ENCODE measurements around the gene TNFSF15.

The TNFSF15 gene

DNA sequence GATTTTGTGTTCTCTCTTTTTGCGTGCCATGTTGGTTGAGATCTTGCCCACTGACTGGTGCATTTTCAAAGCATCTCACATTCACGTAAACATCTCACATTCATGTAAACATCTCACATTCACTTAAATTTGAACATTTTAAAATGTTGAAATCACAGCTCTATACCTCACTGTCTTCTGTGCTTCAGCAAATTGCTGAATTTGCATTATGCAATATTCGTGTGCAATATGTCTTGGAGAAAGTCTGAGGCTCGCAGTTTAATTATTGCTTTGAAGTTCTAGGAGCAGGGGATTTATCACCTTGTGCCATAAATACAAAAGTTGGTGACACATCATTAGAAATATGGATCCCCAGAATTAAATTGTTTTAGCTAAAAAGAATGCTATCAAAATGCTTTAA is 42.6 kb downstream of the TNFSF15 start:
- TF ChIP-seq, protein P1, sequence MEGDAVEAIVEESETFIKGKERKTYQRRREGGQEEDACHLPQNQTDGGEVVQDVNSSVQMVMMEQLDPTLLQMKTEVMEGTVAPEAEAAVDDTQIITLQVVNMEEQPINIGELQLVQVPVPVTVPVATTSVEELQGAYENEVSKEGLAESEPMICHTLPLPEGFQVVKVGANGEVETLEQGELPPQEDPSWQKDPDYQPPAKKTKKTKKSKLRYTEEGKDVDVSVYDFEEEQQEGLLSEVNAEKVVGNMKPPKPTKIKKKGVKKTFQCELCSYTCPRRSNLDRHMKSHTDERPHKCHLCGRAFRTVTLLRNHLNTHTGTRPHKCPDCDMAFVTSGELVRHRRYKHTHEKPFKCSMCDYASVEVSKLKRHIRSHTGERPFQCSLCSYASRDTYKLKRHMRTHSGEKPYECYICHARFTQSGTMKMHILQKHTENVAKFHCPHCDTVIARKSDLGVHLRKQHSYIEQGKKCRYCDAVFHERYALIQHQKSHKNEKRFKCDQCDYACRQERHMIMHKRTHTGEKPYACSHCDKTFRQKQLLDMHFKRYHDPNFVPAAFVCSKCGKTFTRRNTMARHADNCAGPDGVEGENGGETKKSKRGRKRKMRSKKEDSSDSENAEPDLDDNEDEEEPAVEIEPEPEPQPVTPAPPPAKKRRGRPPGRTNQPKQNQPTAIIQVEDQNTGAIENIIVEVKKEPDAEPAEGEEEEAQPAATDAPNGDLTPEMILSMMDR (IDR thresholded peaks at IDR 0.05; ENCODE audit: insufficient read depth, low read length, poor library complexity, severe bottlenecking): no peak
- TF ChIP-seq EZH2phosphoT487 (conservative IDR thresholded peaks at IDR 0.05; ENCODE audit: low read length): no peak
- H3K4me3 ChIP-seq (ENCODE audit: insufficient read depth, low read length, poor library complexity, severe bottlenecking): no peak overlapping the region
- no peaks in the 10 kb centered on the region for H3F3A ChIP-seq (ENCODE audit: insufficient read depth)
- no peak overlapping the region for H3K27ac ChIP-seq (ENCODE audit: low read depth, low read length)
- no peaks in the 10 kb centered on the region for H3K79me2 ChIP-seq (ENCODE audit: insufficient read depth, low read length)
- H3K9me3 ChIP-seq (ENCODE audit: insufficient read depth, low read length): no peaks in the 10 kb centered on the region
- H3K27me3 ChIP-seq (ENCODE audit: low read length): no peaks in the 10 kb centered on the region
- no peaks in the 10 kb centered on the region for H3K36me3 ChIP-seq (ENCODE audit: low read length)
- no peaks in the 10 kb centered on the region for H4K20me1 ChIP-seq (ENCODE audit: low read depth, low read length)
- no peak overlapping the region for H3K9ac ChIP-seq (ENCODE audit: low read length)
- no peaks in the 10 kb centered on the region for H3K9me2 ChIP-seq (replicated peaks; ENCODE audit: insufficient read depth, low read length)
- no peak overlapping the region for H3K4me2 ChIP-seq (ENCODE audit: low read depth, low read length, poor library complexity, severe bottlenecking)
- no peak overlapping the region for H2AFZ ChIP-seq (ENCODE audit: low read depth, low read length, severe bottlenecking)

- TF ChIP-seq, protein P1 (IDR thresholded peaks at IDR 0.05; ENCODE audit: insufficient read depth, low read length, poor library complexity, severe bottlenecking): no peak
- TF ChIP-seq EZH2phosphoT487 (conservative IDR thresholded peaks at IDR 0.05; ENCODE audit: low read length): no peak
- H2AFZ ChIP-seq (ENCODE audit: low read depth, low read length, severe bottlenecking): no peak overlapping the region
- no peaks in the 10 kb centered on the region for H3K79me2 ChIP-seq (ENCODE audit: insufficient read depth, low read length)
- H3K9me2 ChIP-seq (replicated peaks; ENCODE audit: insufficient read depth, low read length): no peaks in the 10 kb centered on the region
- no peak overlapping the region for H3K27ac ChIP-seq (ENCODE audit: low read depth, low read length)
- H3K9ac ChIP-seq (ENCODE audit: low read length): no peak overlapping the region
- no peaks in the 10 kb centered on the region for H3K9me3 ChIP-seq (ENCODE audit: insufficient read depth, low read length)
- no peaks in the 10 kb centered on the region for H3K27me3 ChIP-seq (ENCODE audit: low read length)
- no peak overlapping the region for H3K4me2 ChIP-seq (ENCODE audit: low read depth, low read length, poor library complexity, severe bottlenecking)
- no peak overlapping the region for H3K4me3 ChIP-seq (ENCODE audit: insufficient read depth, low read length, poor library complexity, severe bottlenecking)
- no peaks in the 10 kb centered on the region for H3F3A ChIP-seq (ENCODE audit: insufficient read depth)
- H3K36me3 ChIP-seq (ENCODE audit: low read length): no peaks in the 10 kb centered on the region
- no peaks in the 10 kb centered on the region for H4K20me1 ChIP-seq (ENCODE audit: low read depth, low read length)
These were observed 44.3 kb downstream of the TNFSF15 start for GRCh38 chr9:114761523-114761922.

GRCh38 chr9:114759512-114760341 is 46.1 kb downstream of the TNFSF15 start:
- no peaks in the 10 kb centered on the region for H4K20me1 ChIP-seq (ENCODE audit: low read depth, low read length)
- H3K36me3 ChIP-seq (ENCODE audit: low read length): no peaks in the 10 kb centered on the region
- no peak overlapping the region for H3K27ac ChIP-seq (ENCODE audit: low read depth, low read length)
- H3K4me3 ChIP-seq (ENCODE audit: insufficient read depth, low read length, poor library complexity, severe bottlenecking): no peak overlapping the region
- H3K79me2 ChIP-seq (ENCODE audit: insufficient read depth, low read length): no peaks in the 10 kb centered on the region
- no peaks in the 10 kb centered on the region for H3K27me3 ChIP-seq (ENCODE audit: low read length)
- H3K9me3 ChIP-seq (ENCODE audit: insufficient read depth, low read length): no peaks in the 10 kb centered on the region
- H3K9me2 ChIP-seq (replicated peaks; ENCODE audit: insufficient read depth, low read length): no peaks in the 10 kb centered on the region
- no peaks in the 10 kb centered on the region for H3F3A ChIP-seq (ENCODE audit: insufficient read depth)
- H2AFZ ChIP-seq (ENCODE audit: low read depth, low read length, severe bottlenecking): no peak overlapping the region
- TF ChIP-seq, protein P1 (IDR thresholded peaks at IDR 0.05; ENCODE audit: insufficient read depth, low read length, poor library complexity, severe bottlenecking): no peak
- TF ChIP-seq EZH2phosphoT487 (conservative IDR thresholded peaks at IDR 0.05; ENCODE audit: low read length): no peak
- H3K4me2 ChIP-seq (ENCODE audit: low read depth, low read length, poor library complexity, severe bottlenecking): no peak overlapping the region
- H3K9ac ChIP-seq (ENCODE audit: low read length): no peak overlapping the region
